ENCODE results near the gene GABRB3. TPM values are rescaled to one million over a fixed set of nuclear protein-coding genes. Genes with fewer than 3 reads are reported as not detected.

The GABRB3 gene
- total and polyA plus RNA-seq, 2 of the 8 experiments (the other 6 are each of a cell fraction or from before 2014, with no cell fraction given): 98.8 to 163 TPM

GRCh38 chr15:26805470-26805869 is 32.6 kb upstream of the GABRB3 start:
- Histone ChIP-seq H4K8ac (ENCODE audit: extremely low read depth, insufficient read depth, low read length) (no peak overlapping the region), H2AK5ac (ENCODE audit: low read depth, low read length) (no peak overlapping the region), H2BK15ac (ENCODE audit: low read length) (no peak overlapping the region), H3K14ac (ENCODE audit: insufficient read length) (no peak overlapping the region), H2BK20ac (ENCODE audit: low read length) (no peak overlapping the region), H3K4me1 (replicated peaks in 1 of 4; ENCODE audit: control insufficient read depth in 3 of 4, insufficient read depth in 4 of 4, low read length in 3 of 4) (no peaks in the 10 kb centered on the region), H2AFZ (ENCODE audit: low read length) (no peak overlapping the region), H3K9ac (replicated peaks in 1 of 4; ENCODE audit: extremely low read depth in 1 of 4, low read depth in 3 of 4, low read length in 3 of 4) (no peak overlapping the region), H3K9me3 (ENCODE audit: insufficient read depth in 2 of 2, low read depth in 1 of 2, low read length in 1 of 2) (peaks cover 0 to 3% of the 10 kb centered on the region in 2 experiments; a peak in 2 of 4 replicates), H3K79me1 (ENCODE audit: low read depth, low read length) (no peaks in the 10 kb centered on the region), H3K4me3 (ENCODE audit: extremely low read depth in 1 of 4, insufficient read depth in 2 of 4, low read depth in 3 of 4, low read length in 4 of 4) (no peak overlapping the region), H3K56ac (replicated peaks; ENCODE audit: insufficient read length, low read depth, low read length) (no peak overlapping the region), H3K23me2 (ENCODE audit: low read depth, low read length) (no peaks in the 10 kb centered on the region), H3K4me2 (ENCODE audit: insufficient read depth in 1 of 2, low read depth in 2 of 2, low read length in 2 of 2) (no peak overlapping the region), H4K91ac (replicated peaks; ENCODE audit: insufficient read length, low read length) (no peak overlapping the region), H3K36me3 (ENCODE audit: control insufficient read depth in 2 of 4, insufficient read depth in 4 of 4, low read length in 3 of 4) (no peaks in the 10 kb centered on the region), H3K4ac (replicated peaks; ENCODE audit: insufficient read length, low read depth, low read length) (no peak overlapping the region), H3K79me2 (ENCODE audit: control insufficient read depth in 1 of 2, insufficient read depth in 2 of 2, low read length in 2 of 2) (no peaks in the 10 kb centered on the region), H2BK120ac (replicated peaks; ENCODE audit: low read depth, low read length) (no peak overlapping the region), H3K27ac (ENCODE audit: low read depth, low read length) (no peak overlapping the region), H3K27me3 (replicated peaks in 1 of 4; ENCODE audit: control insufficient read depth in 3 of 4, extremely low read depth in 1 of 4, insufficient read depth in 3 of 4, low read length in 3 of 4) (peaks cover 0 to 2% (median 0%) of the 10 kb centered on the region in 4 experiments; a peak in 1 of 7 replicates), H4K20me1 (replicated peaks in 1 of 2; ENCODE audit: control insufficient read depth in 1 of 2, insufficient read depth in 2 of 2, low read length in 2 of 2) (no peaks in the 10 kb centered on the region), H3K23ac (ENCODE audit: insufficient read length) (no peak overlapping the region), H2BK12ac (ENCODE audit: low read depth, low read length) (no peak overlapping the region), H2BK5ac (ENCODE audit: low read depth, low read length) (no peak overlapping the region), H4K5ac (ENCODE audit: insufficient read length, low read depth, low read length) (no peak overlapping the region), H3K18ac (ENCODE audit: extremely low read depth, low read length) (no peak overlapping the region)
- CTCF ChIA-PET (ENCODE audit: partially characterized antibody): no interaction called here
- POLR2A ChIA-PET (ENCODE audit: partially characterized antibody): no interaction called here
- DNase-seq (ENCODE audit: low read depth in 1 of 2, low spot score in 2 of 2) (no peak), FAIRE-seq (no peak)
- TF ChIP-seq CEBPB (IDR thresholded peaks at IDR 0.05; ENCODE audit: low read depth, low read length) (no peak), BRCA1 (IDR thresholded peaks at IDR 0.05; ENCODE audit: low read depth, low read length) (no peak), SIRT6 (IDR thresholded peaks at IDR 0.05; ENCODE audit: low read length) (no peak), GTF2F1 (IDR thresholded peaks at IDR 0.05; ENCODE audit: borderline replicate concordance, low read depth, low read length) (no peak), TCF12 (IDR thresholded peaks at IDR 0.05; ENCODE audit: low read depth, low read length) (no peak), POLR2AphosphoS5 (IDR thresholded peaks at IDR 0.05; ENCODE audit: low read depth, low read length) (no peak), RAD21 (IDR thresholded peaks at IDR 0.05 in 1 of 2, conservative IDR thresholded peaks at IDR 0.05 in 1 of 2; ENCODE audit: low read depth in 2 of 2, low read length in 2 of 2) (no peak), HDAC2 (IDR thresholded peaks at IDR 0.05; ENCODE audit: borderline replicate concordance in 1 of 2, low read depth in 2 of 2, low read length in 2 of 2) (no peak), EP300 (IDR thresholded peaks at IDR 0.05; ENCODE audit: borderline replicate concordance in 1 of 2, low read depth in 2 of 2, low read length in 2 of 2) (no peak), RXRA (IDR thresholded peaks at IDR 0.05; ENCODE audit: insufficient read depth, low read depth, low read length) (no peak), JUND (IDR thresholded peaks at IDR 0.05; ENCODE audit: low read length) (no peak)
- WGBS, 2 experiments (ENCODE audit: extremely low coverage in 1 of 2, insufficient coverage in 1 of 2, insufficient read length in 1 of 2, insufficient replicate concordance in 2 of 2, low coverage in 1 of 2, low lambda C conversion rate in 2 of 2, missing lambda C conversion rate in 1 of 2): 84% methylated on average over 5 of the region's 5 CpGs; no CpG with 5 or more reads in 1 of the 2 experiments

Measured in H1 (cell line).